NCI-H748 treated with DMSO at 0.1 percent for 48 hours (cell line): ENCODE measurements around the gene NFIC.
"Not testable (repeated sequence)": the region's sequence is repeated elsewhere in the genome, so short reads cannot be mapped to it uniquely, and the experiment has no call there.

ENCODE experiments used
- DNase-seq: peaks from one replicate; lab custom pipeline; 2025; lab: John Stamatoyannopoulos, UW

NFIC gene

GRCh38 chr19:3423183-3423829 is 56.9 kb downstream of the NFIC start:
- DNase-seq = no peak

GRCh38 chr19:3426433-3426832 is 60.0 kb downstream of the NFIC start:
- DNase-seq = no peak

- not testable (repeated sequence) for DNase-seq
Measured at GRCh38 chr19:3430366-3430680, 63.9 kb downstream of the NFIC start.

- DNase-seq = no peak
Measured at GRCh38 chr19:3431760-3432397, 65.5 kb downstream of the NFIC start.

GRCh38 chr19:3433313-3433712 is 66.9 kb downstream of the NFIC start:
- DNase-seq = no peak

- DNase-seq = no peak
Measured at GRCh38 chr19:3433805-3434540, 67.6 kb downstream of the NFIC start.

GRCh38 chr19:3434630-3435553 is 68.5 kb downstream of the NFIC start:
- DNase-seq = peak; percentile 72

GRCh38 chr19:3440082-3440481 is 73.7 kb downstream of the NFIC start:
- no peak for DNase-seq

- DNase-seq = no peak
Measured at GRCh38 chr19:3441089-3441985, 75.0 kb downstream of the NFIC start.

- no peak for DNase-seq
Measured at GRCh38 chr19:3441986-3442329, 75.6 kb downstream of the NFIC start.

GRCh38 chr19:3442487-3443071 is 76.2 kb downstream of the NFIC start:
- DNase-seq = no peak

GRCh38 chr19:3443840-3444694 is 77.7 kb downstream of the NFIC start:
- DNase-seq = peak; percentile 34

- DNase-seq = no peak
Measured at GRCh38 chr19:3444695-3445234, 78.4 kb downstream of the NFIC start.

GRCh38 chr19:3446657-3447056 is 80.3 kb downstream of the NFIC start:
- not testable (repeated sequence) for DNase-seq

- DNase-seq = no peak
Measured at GRCh38 chr19:3448616-3449334, 82.4 kb downstream of the NFIC start.

- DNase-seq = no peak
Measured at GRCh38 chr19:3450796-3451411, 84.5 kb downstream of the NFIC start.

- DNase-seq = no peak
Measured at GRCh38 chr19:3451451-3451866, 85.1 kb downstream of the NFIC start.

GRCh38 chr19:3452171-3452941 is 86.0 kb downstream of the NFIC start:
- no peak for DNase-seq
